H9 (cell line): ENCODE measurements around the gene QRICH2. TPM values are rescaled to one million over a fixed set of nuclear protein-coding genes. Genes with fewer than 3 reads are reported as not detected.

Experiments
- DNase-seq: peaks from one replicate; pipeline ENCODE4 v3.0.0-alpha.2; 2017
- H2AFZ ChIP-seq: one replicate; pipeline ENCODE4 v1.6.1; 2013; ENCODE audit warnings: mild to moderate bottlenecking, low read length, control low read depth, moderate library complexity
- H2AK5ac ChIP-seq: 2 replicates; pipeline ENCODE4 v1.6.1; 2013; ENCODE audit warnings: low read length, control low read depth, mixed read lengths; ENCODE audit not compliant: insufficient read length
- H2BK120ac ChIP-seq: one replicate; pipeline ENCODE4 v1.6.1; 2013; ENCODE audit warnings: low read depth, mild to moderate bottlenecking, low read length, control low read depth, inconsistent platforms; ENCODE audit not compliant: poor library complexity, severe bottlenecking
- H2BK12ac ChIP-seq: 2 replicates; pipeline ENCODE4 v1.6.1; 2013; ENCODE audit warnings: low read length, control low read depth, mixed read lengths, low read depth; ENCODE audit not compliant: insufficient read length
- H2BK15ac ChIP-seq: 2 replicates; pipeline ENCODE4 v1.6.1; 2013; ENCODE audit warnings: low read depth, low read length, control low read depth
- H2BK20ac ChIP-seq: one replicate; pipeline ENCODE4 v1.6.1; 2013; ENCODE audit warnings: low read depth, mild to moderate bottlenecking, low read length, control low read depth, inconsistent platforms; ENCODE audit not compliant: poor library complexity, severe bottlenecking
- H2BK5ac ChIP-seq: 2 replicates; pipeline ENCODE4 v1.6.1; 2013; ENCODE audit warnings: low read length, control low read depth, mixed read lengths; ENCODE audit not compliant: insufficient read length
- H3K14ac ChIP-seq: 2 replicates; pipeline ENCODE4 v1.6.1; 2013; ENCODE audit warnings: low read length, control low read depth; ENCODE audit not compliant: insufficient read depth
- H3K18ac ChIP-seq: 2 replicates; pipeline ENCODE4 v1.6.1; 2013; ENCODE audit warnings: low read depth, mild to moderate bottlenecking, mixed read lengths, low read length, control low read depth; ENCODE audit not compliant: insufficient read length
- H3K23ac ChIP-seq: 2 replicates; pipeline ENCODE4 v1.6.1; 2013; ENCODE audit warnings: low read length, control low read depth, mixed read lengths, low read depth; ENCODE audit not compliant: insufficient read length
- H3K23me2 ChIP-seq: 2 replicates; pipeline ENCODE4 v1.6.1; 2013; ENCODE audit warnings: low read depth, mild to moderate bottlenecking, mixed read lengths, low read length, control low read depth; ENCODE audit not compliant: insufficient read length, poor library complexity, severe bottlenecking
- H3K27ac ChIP-seq: 2 replicates; pipeline ENCODE4 v1.5.1; 2013; ENCODE audit warnings: low read length, control low read depth, mixed read lengths, low read depth; ENCODE audit not compliant: insufficient read length
- H3K27me3 ChIP-seq: 2 replicates; pipeline ENCODE4 v1.6.1; 2013; ENCODE audit warnings: low read length, control low read depth, inconsistent platforms; ENCODE audit not compliant: insufficient read depth
- H3K4ac ChIP-seq: 2 replicates; pipeline ENCODE4 v1.6.1; 2013; ENCODE audit warnings: low read depth, mild to moderate bottlenecking, control low read depth, inconsistent platforms, low read length, moderate library complexity
- H3K4me1 ChIP-seq: 2 replicates; pipeline ENCODE4 v1.6.1; 2013; ENCODE audit warnings: low read length, control low read depth, inconsistent platforms; ENCODE audit not compliant: insufficient read depth
- H3K4me2 ChIP-seq: 2 replicates; pipeline ENCODE4 v1.6.1; 2013; ENCODE audit warnings: low read length, control low read depth, mixed read lengths; ENCODE audit not compliant: insufficient read length, insufficient read depth
- H3K56ac ChIP-seq: 2 replicates; pipeline ENCODE4 v1.6.1; 2013; ENCODE audit warnings: low read depth, mild to moderate bottlenecking, mixed read lengths, low read length, control low read depth; ENCODE audit not compliant: insufficient read length
- H3K79me1 ChIP-seq: 2 replicates; pipeline ENCODE4 v1.6.1; 2013; ENCODE audit warnings: low read depth, mild to moderate bottlenecking, moderate library complexity, low read length, control low read depth, inconsistent platforms; ENCODE audit not compliant: insufficient read depth, poor library complexity, severe bottlenecking
- H3K79me2 ChIP-seq: 2 replicates; pipeline ENCODE4 v1.6.1; 2013; ENCODE audit warnings: low read length, control low read depth, inconsistent platforms; ENCODE audit not compliant: insufficient read depth
- H3K9ac ChIP-seq: 2 replicates; pipeline ENCODE4 v1.6.1; 2013; ENCODE audit warnings: low read length, control low read depth, mixed read lengths; ENCODE audit not compliant: insufficient read length; ENCODE audit errors: extremely low read depth
- H3K9me3 ChIP-seq: one replicate; pipeline ENCODE4 v1.6.1; 2013; ENCODE audit warnings: low read depth, low read length, inconsistent platforms; ENCODE audit not compliant: control insufficient read depth
- H3T11ph ChIP-seq: one replicate; pipeline ENCODE4 v1.6.1; 2013; ENCODE audit warnings: mild to moderate bottlenecking, low read length, control low read depth, inconsistent platforms
- H4K20me1 ChIP-seq: one replicate; pipeline ENCODE4 v1.6.1; 2013; ENCODE audit not compliant: control insufficient read depth, insufficient read length, insufficient read depth
- H4K5ac ChIP-seq: 2 replicates; pipeline ENCODE4 v1.6.1; 2013; ENCODE audit warnings: low read depth, mild to moderate bottlenecking, mixed read lengths, low read length, control low read depth; ENCODE audit not compliant: insufficient read length
- H4K8ac ChIP-seq: replicated peaks from 2 replicates; pipeline ENCODE4 v1.6.1; 2013; ENCODE audit warnings: low read length, control low read depth, mixed read lengths, low read depth; ENCODE audit not compliant: insufficient read length
- H4K91ac ChIP-seq: 2 replicates; pipeline ENCODE4 v1.6.1; 2013; ENCODE audit warnings: low read depth, mild to moderate bottlenecking, moderate library complexity, mixed read lengths, low read length, control low read depth; ENCODE audit not compliant: insufficient read length
- H3K27ac Mint-ChIP-seq, 3 experiments: 2 replicates in 2 of 3; 3 replicates in 1 of 3; pipeline ENCODE4 v1.8.0; 2020 to 2021; ENCODE audit warnings: mixed read lengths in 3 of 3, mild to moderate bottlenecking in 1 of 3, moderate library complexity in 1 of 3
- H3K27me3 Mint-ChIP-seq: 2 replicates; pipeline ENCODE4 v1.8.0; 2021; ENCODE audit warnings: low read depth, mild to moderate bottlenecking, moderate library complexity, mixed read lengths
- H3K36me3 Mint-ChIP-seq, 3 experiments: 2 replicates in 2 of 3; 3 replicates in 1 of 3; pipeline ENCODE4 v1.8.0; 2020 to 2021; ENCODE audit warnings: low read depth in 3 of 3, mixed read lengths in 3 of 3; ENCODE audit not compliant: insufficient read depth in 1 of 3
- H3K4me1 Mint-ChIP-seq, 2 experiments: 2 replicates each; pipeline ENCODE4 v1.8.0; 2020; ENCODE audit warnings: mixed read lengths in 2 of 2
- H3K4me3 Mint-ChIP-seq, 2 experiments: 2 replicates in 1 of 2; 3 replicates in 1 of 2; pipeline ENCODE4 v1.8.0; 2020 to 2021; ENCODE audit warnings: mild to moderate bottlenecking in 2 of 2, mixed read lengths in 2 of 2, moderate library complexity in 1 of 2
- H3K9me3 Mint-ChIP-seq, 2 experiments: 2 replicates in 1 of 2; 3 replicates in 1 of 2; pipeline ENCODE4 v1.8.0; 2020; ENCODE audit warnings: mild to moderate bottlenecking in 2 of 2, mixed read lengths in 2 of 2, moderate library complexity in 1 of 2
- WGBS: extraction: QIAGEN DNeasy Blood & Tissue Kit; methylation state at CpG from one replicate; pipeline ENCODE4 v1.1.7; 2013; ENCODE audit warnings: missing lambda C conversion rate, low lambda C conversion rate, mixed read lengths; ENCODE audit not compliant: insufficient read length; ENCODE audit errors: extremely low coverage; 5-methylcytosine and 5-hydroxymethylcytosine counted together
- total RNA-seq: library from RNA; stranded (reverse); gene quantifications from 2 replicates; pipeline ENCODE4 v1.2.1, GENCODE V29; 2021
- TF ChIP-seq, protein P1 (sequence below): fragments of 200-600 bp; sonication (generic); conservative IDR thresholded peaks from 3 replicates; pipeline ENCODE4 v1.8.0; 2021; ENCODE audit warnings: antibody characterized with exemption, mild to moderate bottlenecking

QRICH2 gene
- total RNA-seq, 1 experiment from 2014 or later = 3.2 TPM

DNA sequence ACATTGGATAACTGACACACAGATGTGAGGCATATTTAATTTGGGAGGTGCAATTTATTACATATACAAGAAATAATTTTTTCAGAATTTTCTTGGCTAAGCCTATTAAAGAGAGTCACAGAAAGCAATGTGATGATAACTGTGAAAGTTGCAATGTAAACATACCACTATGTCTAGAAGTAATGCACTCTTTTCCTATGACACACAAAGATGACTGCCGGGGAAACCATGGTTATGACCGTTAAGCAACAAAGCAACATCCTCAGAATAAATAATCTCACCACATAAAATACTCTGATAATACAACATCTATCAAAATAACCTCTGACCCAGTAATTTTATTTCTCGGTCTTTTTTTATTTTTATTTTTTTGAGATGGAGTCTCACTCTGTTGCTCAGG lies 10.5 kb upstream of the QRICH2 start:
- H3K9ac ChIP-seq = no peak overlapping the region
- no peaks in the 10 kb centered on the region for H3K27me3 ChIP-seq
- Mint-ChIP-seq H3K36me3 (peaks cover 4 to 28% (median 27%) of the 10 kb centered on the region in 3 experiments; a peak in 6 of 7 replicates), H3K4me1 (0 out of 4 replicates have a peak, but pooled peaks cover 0 to 4% of the 10 kb centered on the region in 2 experiments), H3K27me3 (no peaks in the 10 kb centered on the region), H3K9me3 (no peaks in the 10 kb centered on the region), H3K4me3 (no peak overlapping the region), H3K27ac (no peak overlapping the region)
- H4K20me1 ChIP-seq = no peaks in the 10 kb centered on the region
- H3K56ac ChIP-seq = no peak overlapping the region
- no peak overlapping the region for H2BK5ac ChIP-seq
- no peak overlapping the region for H3K23ac ChIP-seq
- no peak overlapping the region for H2BK20ac ChIP-seq
- no peak overlapping the region for H3K4me2 ChIP-seq
- no peak overlapping the region for H2BK12ac ChIP-seq
- WGBS = 100% methylated on average over 1 of the region's 3 CpGs
- TF ChIP-seq, protein P1, sequence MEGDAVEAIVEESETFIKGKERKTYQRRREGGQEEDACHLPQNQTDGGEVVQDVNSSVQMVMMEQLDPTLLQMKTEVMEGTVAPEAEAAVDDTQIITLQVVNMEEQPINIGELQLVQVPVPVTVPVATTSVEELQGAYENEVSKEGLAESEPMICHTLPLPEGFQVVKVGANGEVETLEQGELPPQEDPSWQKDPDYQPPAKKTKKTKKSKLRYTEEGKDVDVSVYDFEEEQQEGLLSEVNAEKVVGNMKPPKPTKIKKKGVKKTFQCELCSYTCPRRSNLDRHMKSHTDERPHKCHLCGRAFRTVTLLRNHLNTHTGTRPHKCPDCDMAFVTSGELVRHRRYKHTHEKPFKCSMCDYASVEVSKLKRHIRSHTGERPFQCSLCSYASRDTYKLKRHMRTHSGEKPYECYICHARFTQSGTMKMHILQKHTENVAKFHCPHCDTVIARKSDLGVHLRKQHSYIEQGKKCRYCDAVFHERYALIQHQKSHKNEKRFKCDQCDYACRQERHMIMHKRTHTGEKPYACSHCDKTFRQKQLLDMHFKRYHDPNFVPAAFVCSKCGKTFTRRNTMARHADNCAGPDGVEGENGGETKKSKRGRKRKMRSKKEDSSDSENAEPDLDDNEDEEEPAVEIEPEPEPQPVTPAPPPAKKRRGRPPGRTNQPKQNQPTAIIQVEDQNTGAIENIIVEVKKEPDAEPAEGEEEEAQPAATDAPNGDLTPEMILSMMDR = no peak
- no peaks in the 10 kb centered on the region for H3K79me1 ChIP-seq
- no peak overlapping the region for H4K8ac ChIP-seq
- H3K23me2 ChIP-seq = no peaks in the 10 kb centered on the region
- H4K91ac ChIP-seq = no peak overlapping the region
- H3K18ac ChIP-seq = no peak overlapping the region
- H2BK120ac ChIP-seq = no peak overlapping the region
- H3K14ac ChIP-seq = no peak overlapping the region
- no peaks in the 10 kb centered on the region for H3K79me2 ChIP-seq
- no peak overlapping the region for H4K5ac ChIP-seq
- H3K4ac ChIP-seq = no peak overlapping the region
- H3K9me3 ChIP-seq = no peaks in the 10 kb centered on the region
- no peaks in the 10 kb centered on the region for H3K4me1 ChIP-seq
- H3T11ph ChIP-seq = no peak overlapping the region
- no peak overlapping the region for H2AK5ac ChIP-seq
- no peak overlapping the region for H2AFZ ChIP-seq
- H2BK15ac ChIP-seq = no peak overlapping the region
- no peak for DNase-seq
- no peak overlapping the region for H3K27ac ChIP-seq
